NOMO-1 treated with dmso at 0.1 percent for 144 hours (cell line): ENCODE data around the gene NIP7.
"Not testable (repeated sequence)": the region's sequence is repeated elsewhere in the genome, so short reads cannot be mapped to it uniquely, and the experiment has no call there.

Experiments used
- DNase-seq: peaks from one replicate; lab custom pipeline; 2025; ENCODE audit not compliant: unreplicated experiment; lab: John Stamatoyannopoulos, UW

Gene NIP7

GRCh38 chr16:69340095-69340644, 598 bp downstream of the NIP7 start:
- DNase-seq = no peak

DNA sequence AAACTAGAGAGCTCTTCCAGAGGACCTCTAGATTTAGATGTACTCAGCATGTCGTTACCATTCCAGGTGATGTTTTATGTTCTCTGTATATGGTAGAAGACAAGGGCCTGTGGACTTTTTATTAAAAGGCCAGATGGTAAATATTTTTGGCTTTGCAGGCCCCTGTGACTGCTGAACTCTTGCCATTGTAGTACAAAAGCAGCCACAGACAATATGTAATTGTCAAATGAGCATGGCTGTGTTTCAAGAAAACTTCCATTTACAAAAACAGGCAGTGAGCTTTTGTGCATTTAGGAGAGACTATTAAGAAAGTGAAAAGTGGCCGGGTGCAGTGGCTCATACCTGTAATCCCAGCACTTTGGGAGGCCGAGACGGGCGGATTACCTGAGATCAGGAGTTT, 4.6 kb downstream of the NIP7 start:
- no peak for DNase-seq

DNA sequence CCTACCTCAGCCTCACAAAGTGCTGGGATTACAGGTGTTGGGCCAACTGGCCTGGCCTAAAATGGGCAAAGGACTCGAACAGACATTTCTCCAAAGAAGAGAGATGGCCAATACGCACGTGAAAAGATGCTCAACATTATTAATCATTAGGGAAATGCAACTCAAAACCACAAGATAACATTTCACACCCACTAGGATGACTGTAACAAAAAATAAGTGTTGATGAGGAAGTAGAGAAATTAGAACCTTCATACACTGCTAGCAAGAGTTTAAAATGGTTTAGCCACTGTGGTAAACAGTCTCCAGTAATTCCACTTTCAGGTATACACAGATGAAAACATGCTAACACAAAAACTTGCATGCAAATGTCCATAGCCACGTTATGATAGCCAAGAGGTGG, 6.4 kb downstream of the NIP7 start:
- no peak for DNase-seq

- DNase-seq = no peak
These were observed 7.1 kb downstream of the NIP7 start for GRCh38 chr16:69346683-69347082.

DNA sequence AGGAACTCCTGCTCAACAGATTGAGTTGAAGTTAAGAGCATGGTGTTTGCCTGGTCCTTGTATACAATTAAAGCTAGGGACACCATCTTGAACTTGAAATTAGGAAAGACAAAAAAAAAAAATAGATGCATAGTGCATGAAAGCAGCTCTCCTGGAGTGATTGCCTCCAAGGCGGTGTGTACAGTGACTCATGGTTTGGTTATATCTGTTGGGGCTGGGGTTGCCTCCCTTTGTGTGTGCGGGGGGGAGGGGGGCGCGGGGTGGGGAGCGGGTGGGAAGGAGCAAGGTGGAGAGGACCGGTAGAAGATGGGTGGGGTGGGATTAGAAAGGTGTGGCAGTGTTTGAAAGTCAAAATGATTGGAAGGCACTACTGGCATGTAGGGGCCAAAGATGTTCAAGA, 8.7 kb downstream of the NIP7 start:
- DNase-seq = no peak

DNA sequence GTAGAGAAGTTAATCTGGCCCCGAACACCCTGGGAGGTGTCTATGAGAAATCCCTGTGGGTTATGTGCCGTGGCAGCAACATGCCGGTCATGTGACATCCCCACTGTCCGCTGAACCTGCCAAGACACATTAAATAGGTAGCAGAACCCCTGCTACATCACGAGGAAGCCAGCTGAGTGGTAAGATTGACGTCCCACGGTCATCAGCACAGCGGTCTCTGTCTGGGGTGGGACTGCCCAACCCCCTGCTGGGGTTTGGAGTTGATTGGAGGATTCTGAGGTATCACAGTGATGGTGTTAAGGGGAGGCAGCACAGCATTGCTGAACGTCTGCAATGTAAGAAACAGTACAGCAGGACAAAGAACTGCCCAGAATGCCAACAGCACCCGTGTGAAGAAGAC, 10.0 kb downstream of the NIP7 start:
- DNase-seq = no peak

- no peak for DNase-seq
These were observed 11.1 kb downstream of the NIP7 start for GRCh38 chr16:69350536-69351133.

DNA sequence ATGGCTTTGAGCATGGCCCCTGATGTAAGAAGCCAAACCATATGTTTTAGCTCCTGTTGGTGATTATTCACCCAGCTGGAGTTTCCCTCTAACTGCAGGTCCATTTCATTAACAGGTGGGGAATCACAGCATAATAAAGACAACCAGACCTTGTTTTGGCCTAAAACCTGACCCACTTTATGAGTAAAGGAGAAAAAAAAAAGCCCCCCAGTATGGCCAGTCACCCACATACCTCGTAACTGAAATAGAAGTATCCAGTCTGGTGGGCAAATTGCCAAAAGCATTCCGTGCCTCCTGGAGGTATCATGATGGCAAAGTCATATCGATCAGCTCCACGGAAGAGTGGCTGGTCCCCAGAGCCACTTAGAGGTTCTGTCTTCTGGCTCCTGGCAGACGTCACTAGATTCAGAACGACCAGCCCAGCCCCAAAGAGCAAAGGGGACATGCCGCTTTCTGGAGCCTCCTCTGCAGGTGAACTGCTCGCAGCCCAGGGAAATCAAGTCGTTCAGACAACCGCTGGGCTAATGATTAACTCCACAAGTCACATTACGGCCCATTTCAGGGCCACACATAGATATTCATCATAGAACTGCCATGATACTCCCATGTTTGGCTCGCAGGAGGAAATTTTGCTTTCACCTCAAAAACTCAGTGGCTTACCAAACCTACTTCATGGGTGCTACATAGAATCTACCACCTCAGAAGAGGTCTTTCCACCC, 11.9 kb downstream of the NIP7 start, which contains the start of gene TMED6:
Gene TMED6 (minus strand): TSS at position 478 of the 719 bp plus-strand sequence. CDS start 33 bp downstream, at position 445.
- DNase-seq = no peak

DNA sequence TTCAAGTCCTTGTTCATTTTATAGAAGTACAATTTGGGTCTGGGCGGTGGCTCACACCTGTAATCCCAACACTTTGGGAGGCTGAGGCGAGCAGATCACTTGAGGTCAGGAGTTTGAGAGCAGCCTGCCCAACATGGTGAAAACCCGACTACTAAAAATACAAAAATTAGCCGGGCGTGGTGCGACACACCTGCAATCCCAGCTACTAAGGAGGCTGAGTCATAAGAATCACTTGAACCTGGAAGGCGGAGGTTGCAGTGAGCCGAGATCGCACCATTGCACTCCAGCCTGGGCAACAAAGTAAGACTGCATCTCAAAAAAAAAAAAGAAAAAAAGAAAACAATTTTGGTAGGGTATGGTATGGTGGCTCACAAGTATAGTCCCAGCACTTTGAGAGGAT, 20.5 kb downstream of the NIP7 start:
- not testable (repeated sequence) for DNase-seq

DNA sequence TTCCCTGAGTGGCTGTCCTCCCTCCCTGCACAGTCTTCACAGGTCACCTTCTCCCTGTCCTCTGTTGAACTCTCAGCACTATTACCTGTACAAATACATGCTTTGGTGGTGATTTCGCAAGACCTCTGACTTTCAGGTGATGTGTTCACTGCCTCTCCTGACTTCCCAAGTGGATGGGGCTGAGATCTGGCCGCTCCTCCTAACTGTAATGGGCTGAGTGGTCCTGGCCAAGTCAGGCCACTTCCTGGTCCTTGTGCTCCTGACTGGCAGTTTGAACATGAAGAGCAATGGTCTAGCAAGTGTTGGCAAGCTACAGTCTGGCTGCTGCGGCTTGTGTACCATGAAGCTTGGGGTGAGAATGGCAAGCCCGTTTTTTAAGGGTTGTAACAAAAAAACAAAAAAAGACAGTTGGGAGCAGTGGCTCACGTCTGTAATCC, 23.7 kb downstream of the NIP7 start:
- DNase-seq = no peak

GRCh38 chr16:69364088-69364487, 24.5 kb downstream of the NIP7 start:
- no peak for DNase-seq

DNA sequence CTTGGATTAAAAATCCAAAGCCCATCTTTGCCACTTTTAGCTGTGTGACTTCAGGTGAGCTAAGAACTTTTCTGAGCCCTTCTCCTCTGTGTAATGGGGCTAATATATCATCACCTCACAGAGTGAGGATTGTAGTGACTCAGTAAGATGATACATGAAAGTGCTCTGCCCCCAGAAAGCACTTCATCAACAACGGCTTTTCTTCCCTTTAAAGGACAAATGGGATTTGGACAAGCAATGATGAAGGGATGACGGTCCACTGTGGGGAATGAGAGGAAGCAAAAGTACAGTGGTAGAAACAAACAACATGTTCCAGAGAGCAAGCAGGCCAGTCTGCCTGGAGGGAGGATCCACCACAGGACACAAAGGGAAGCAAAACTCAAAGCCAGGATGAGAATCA, 26.3 kb downstream of the NIP7 start:
- no peak for DNase-seq

DNA sequence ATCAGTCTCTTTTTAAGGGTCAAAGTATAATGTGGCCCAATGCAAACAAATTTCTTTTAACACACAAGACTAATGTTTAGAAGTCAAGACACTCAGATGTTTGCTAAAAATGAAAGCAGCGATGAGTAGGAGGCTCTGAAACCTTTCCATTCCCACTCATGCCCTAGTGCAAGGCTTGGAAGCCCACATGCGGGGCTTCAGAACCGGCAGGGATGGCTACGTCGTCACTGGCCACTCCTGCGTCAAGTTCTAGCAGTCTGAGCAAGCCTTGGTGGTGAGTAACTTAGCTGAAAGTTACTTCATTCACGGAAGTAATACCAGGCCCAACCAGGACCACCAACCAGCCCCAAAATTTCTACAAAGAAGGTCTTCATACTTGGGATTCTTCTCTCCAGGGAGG, 26.9 kb downstream of the NIP7 start:
- no peak for DNase-seq

DNA sequence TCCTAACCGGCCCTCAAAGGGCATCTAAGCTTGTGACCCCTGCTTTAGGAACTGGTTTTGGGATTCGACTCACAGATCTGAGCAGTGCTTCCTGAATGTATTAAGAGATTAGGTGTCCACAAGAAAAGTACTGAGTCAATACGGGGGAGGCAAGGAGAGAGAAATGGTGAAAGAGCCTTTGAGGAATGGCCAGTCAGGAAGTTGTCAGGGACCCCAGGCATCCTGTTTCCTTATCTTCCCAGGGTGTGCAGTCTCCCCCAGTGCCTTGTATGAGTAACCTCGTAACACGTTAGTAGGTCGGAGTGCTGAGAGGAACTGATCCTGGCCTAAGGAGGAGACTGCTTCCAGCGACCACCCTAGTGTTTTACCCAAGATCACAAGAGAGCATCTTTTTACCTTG, 28.4 kb downstream of the NIP7 start:
- DNase-seq = no peak

GRCh38 chr16:69368866-69369265, 29.3 kb downstream of the NIP7 start:
- no peak for DNase-seq

GRCh38 chr16:69371564-69371963, 32.0 kb downstream of the NIP7 start:
- DNase-seq = no peak

DNA sequence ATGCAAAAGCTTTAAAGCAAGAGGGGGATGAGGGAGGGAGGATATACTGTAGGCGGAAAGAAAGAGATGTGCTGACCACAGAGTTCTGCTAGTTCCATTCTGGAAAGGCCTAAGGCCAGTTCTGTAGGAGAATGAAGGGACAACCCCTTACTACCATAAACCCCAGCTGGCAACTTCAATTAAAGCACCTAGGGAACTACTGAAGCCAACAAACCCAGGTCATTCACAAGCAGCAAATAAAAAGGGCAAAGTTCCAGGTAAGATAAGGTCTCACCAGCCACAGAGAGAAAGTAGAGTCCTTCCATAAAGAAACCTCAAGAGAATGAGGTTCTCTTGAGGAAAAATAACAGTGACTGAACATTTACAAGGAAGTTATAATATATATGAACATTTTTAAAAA, 33.4 kb downstream of the NIP7 start:
- no peak for DNase-seq

DNA sequence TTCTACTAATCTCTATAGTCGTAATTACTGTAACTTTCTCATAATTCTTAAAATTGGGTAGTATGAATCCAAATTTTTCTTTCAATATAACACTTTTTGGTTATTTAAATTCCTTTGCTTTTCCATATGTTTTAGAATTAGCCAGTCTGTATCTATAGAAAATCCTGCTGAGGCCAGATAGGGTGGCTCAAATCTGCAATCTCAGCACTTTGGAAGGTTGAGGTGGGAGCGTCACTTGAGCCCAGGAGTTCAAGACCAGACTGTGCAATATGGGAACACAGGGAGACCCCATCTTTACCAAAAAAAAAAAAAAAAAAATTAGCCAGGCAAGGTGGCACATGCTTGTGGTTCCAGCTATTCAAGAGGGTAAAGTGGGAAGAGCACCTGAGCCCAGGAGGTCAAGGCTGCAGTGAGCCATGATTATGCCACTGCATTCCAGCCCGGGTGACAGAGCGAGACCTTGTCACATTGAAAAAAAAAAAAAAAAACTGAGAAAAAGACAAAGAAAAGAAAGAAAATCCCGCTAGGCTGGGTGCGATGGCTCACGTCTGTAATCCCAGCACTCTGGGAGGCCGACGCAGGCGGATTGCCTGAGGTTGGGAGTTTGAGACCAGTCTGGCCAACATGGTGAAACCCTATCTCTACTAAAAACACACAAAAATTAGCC, 37.0 kb downstream of the NIP7 start:
- DNase-seq = no peak

DNA sequence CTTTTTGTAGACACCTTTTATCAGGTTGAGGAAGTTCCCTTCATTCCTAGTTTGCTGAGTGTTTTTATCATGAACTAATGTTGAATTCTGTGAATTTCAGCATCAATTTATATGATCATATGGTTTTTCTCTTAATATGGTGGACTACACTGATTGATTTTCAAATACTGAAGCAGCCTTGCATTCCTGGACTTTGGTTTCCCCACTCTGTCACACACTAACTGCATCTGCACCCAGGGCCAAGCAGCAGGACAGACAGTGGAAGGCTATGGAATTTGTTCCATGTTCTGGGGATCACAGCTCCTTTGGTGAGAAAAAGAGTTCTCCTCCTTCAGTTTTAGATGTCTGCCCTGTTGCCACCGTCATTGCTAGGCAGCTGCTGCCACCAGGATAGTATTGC, 38.5 kb downstream of the NIP7 start:
- no peak for DNase-seq

GRCh38 chr16:69378760-69379159, 39.2 kb downstream of the NIP7 start:
- no peak for DNase-seq

GRCh38 chr16:69381231-69381630, 41.7 kb downstream of the NIP7 start:
- no peak for DNase-seq

GRCh38 chr16:69382421-69382820, 42.8 kb downstream of the NIP7 start:
- DNase-seq = no peak
